Femur (tissue), 1 donor: ENCODE results near the gene EFCAB5.
"Not testable (repeated sequence)": the region's sequence is repeated elsewhere in the genome, so short reads cannot be mapped to it uniquely, and the experiment has no call there.

Source experiments
- DNase-seq: peaks from one replicate; pipeline ENCODE4 v3.0.0-alpha.2; 2017

The EFCAB5 gene

GRCh38 chr17:29936724-29937123 lies 4.7 kb upstream of the EFCAB5 start:
- no peak for DNase-seq

DNA sequence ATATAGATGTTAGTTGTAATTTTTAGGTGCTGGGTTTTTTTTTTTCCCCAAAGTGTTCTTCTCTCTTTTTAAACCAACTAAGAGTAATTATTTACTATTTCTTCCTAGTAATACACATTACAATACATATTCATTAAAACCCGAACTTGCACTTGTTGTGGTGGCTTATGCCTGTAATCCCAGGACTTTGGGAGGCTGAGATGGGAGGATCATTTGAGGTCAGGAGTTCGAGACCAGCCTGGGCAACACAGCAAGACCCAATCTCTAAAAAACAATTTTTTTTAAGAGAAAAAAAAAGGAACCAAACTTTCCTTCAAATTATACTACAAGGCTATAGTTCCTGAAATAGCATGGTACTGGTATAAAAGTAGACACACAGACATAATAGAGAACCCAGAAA lies 3.8 kb downstream of the EFCAB5 start:
- DNase-seq = no peak

GRCh38 chr17:29948448-29949215 lies 7.2 kb downstream of the EFCAB5 start:
- DNase-seq = no peak

DNA sequence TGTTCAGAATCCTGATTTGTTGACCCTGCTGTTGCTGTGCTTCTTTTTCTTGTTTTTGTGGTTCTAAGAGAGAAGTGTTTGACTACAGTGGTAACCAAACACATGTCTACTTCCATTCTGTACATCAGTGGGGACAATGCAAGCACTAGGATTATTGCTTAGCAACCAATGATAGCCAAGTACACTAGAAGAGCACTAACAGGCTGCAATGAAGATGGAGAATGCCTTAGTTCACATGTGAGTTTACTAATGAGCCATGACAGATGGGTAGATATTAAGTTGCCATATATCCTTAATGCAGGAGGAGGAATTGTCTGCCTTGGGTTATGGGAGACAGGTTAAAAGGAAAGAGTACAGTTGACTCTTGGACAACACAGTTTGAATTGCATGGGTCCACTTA lies 8.3 kb downstream of the EFCAB5 start:
- no peak for DNase-seq

- no peak for DNase-seq
These were observed 13.0 kb downstream of the EFCAB5 start for GRCh38 chr17:29954405-29954804.

GRCh38 chr17:29956225-29956624 lies 14.8 kb downstream of the EFCAB5 start:
- DNase-seq = no peak

- DNase-seq = not testable (repeated sequence)
These were observed 16.1 kb downstream of the EFCAB5 start for GRCh38 chr17:29957488-29957887.

DNA sequence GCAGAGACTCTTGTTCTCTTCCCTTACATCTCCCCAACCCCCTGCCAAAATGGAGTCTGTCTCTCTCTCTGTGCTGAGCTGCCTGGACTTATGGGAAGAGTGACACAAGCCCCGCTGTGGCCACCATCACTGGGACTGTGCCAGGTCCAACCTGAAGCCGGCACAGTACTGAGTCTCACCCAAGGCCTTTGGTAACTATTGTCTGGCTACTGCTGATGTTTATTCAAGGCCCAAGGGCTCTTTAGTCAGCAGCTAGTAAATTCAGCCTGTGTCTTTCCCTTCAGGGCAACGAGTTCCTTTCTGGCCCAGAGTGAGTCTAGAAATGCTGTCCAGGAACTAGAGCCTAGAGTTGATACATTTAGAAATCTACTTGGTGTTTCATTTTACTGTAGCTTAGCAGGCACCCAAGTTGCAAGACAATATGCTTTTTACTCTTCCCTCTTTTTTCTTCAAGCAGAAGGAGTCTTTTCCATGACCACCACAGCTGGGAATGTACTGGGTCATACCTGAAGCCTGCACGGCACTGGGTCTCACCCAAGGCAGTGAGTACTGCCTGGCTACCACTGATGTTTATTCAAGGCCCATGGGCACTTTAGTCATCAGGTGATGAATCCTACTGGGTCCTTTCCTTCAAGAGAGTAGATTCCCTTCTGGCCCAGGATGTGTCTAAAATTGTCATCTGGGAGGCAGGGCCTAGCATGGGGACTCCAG lies 17.7 kb downstream of the EFCAB5 start:
- DNase-seq = no peak

GRCh38 chr17:29959658-29960337 lies 18.4 kb downstream of the EFCAB5 start:
- no peak for DNase-seq

GRCh38 chr17:29962656-29963055 lies 21.2 kb downstream of the EFCAB5 start:
- no peak for DNase-seq

GRCh38 chr17:29968271-29968670 lies 26.8 kb downstream of the EFCAB5 start:
- DNase-seq = no peak

DNA sequence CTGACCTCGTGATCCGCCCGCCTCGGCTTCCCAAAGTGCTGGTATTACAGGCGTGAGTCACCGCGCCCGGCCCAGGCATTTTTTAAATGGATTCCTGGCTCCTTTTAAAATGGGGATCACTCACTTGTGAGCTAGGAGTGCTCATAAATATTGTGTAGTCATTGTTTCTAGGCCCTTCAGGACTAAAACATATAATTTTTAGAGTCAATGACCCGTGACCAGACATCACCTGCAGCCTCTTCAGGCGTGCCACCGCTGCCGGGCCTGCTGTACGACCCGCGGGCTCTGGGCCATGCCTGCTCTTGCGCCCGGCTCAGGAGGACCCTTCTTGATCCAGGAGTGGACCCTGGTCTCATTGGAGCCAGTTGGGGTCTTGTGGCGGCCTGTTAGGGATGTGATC lies 30.8 kb downstream of the EFCAB5 start:
- DNase-seq = no peak

DNA sequence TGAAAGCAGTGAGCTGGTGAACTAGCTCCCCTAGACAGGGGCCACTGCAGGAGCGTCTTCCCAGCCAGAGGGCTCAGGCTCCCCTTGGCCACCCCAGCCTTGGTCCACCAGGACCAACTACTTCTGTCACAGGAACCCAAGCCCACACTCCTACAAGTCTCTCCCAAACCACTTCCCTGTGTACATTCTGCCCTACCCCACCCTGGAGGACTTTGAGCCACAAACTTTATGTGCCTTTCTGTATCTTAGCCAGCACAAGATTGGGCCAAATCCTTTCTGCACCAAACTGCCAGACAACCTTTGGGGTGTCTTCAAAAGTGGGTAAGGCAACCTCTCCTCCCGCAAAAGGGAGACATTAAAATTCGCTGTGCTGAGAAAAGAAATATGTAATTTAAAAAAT lies 31.6 kb downstream of the EFCAB5 start:
- DNase-seq = no peak

GRCh38 chr17:29977836-29978235 lies 36.4 kb downstream of the EFCAB5 start:
- DNase-seq = no peak

DNA sequence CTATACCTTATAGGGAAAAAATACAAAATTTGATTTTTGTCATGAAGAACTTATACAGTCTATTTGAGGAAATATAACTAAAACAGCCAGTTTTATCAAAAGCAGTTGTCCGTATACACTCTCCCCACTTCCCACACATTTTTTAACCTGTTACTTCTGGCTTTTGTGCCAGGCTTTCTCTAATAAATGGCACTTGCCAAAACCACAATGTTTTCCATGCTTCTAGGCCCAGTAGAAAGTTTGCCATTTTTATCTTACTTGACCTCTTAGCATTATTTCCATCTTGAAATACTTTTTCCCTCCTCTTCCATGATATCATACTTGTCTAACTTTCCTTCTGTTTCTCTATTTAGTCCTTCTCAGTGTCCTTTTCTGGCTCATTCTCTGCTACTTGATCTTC lies 38.8 kb downstream of the EFCAB5 start:
- DNase-seq = no peak

DNA sequence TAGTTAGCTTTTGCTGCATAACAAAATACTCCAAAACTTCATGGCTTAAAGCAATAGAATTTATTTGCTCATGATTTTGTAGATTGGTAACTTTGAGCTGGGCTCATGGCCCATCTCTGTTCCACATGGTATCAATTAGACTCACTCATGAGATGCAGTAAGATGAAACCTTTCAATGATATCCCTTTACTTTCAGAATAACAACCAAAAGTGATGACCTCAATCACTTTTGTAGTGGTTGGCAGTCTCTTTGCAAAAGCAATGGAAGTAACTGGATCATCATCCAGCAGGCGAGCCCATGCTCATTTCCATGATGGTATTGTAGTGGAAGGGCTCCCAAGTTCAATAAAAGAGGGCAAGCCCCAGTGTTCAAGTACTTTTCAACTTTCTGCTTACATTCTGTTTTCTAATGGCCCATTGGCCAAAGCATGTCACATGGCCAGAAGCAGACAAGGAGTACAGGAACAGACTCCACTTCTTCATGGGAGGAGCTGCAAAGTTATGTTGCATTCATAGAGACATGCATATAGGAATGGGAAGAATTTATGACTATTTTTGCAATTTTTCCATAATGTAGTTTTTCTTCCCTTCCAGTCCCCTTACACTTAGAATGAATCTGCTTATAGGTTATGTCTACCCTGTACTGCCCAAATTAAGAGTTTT lies 41.7 kb downstream of the EFCAB5 start:
- DNase-seq = no peak

- no peak for DNase-seq
These were observed 55.0 kb downstream of the EFCAB5 start for GRCh38 chr17:29996458-29996857.

DNA sequence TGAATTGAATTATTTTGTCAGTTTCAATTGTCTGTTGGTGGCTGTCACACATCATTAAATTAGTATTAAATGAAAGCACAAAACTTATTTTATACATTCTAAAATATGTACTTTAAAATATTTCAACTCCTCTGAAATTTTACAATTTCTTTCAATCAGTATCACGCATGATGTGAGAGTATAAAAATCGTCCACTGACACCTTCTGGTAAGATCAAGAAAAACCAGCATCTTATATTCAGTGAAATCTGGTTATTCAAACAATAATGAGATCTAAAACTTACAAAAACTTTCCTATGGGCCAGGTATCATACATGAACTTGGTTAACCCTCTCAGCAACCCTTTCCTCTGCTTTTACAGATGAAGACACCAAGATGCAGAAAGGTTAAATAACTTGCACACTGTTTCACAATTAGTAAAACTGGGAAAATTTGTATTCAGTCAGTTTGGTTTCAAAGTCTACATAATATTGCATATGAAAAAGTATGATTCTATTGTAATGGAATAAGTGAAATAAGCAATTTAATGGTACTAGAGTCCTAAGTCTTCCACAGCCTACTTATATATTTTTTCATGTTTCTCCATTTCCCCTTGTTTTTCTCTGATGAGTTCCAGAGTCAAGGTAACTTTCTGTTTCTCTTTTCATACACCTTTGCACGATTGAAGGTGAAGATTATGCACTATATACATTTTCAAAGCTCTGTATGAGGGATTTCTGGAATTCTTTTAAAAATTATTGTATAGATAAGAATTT lies 58.7 kb downstream of the EFCAB5 start:
- DNase-seq = no peak

DNA sequence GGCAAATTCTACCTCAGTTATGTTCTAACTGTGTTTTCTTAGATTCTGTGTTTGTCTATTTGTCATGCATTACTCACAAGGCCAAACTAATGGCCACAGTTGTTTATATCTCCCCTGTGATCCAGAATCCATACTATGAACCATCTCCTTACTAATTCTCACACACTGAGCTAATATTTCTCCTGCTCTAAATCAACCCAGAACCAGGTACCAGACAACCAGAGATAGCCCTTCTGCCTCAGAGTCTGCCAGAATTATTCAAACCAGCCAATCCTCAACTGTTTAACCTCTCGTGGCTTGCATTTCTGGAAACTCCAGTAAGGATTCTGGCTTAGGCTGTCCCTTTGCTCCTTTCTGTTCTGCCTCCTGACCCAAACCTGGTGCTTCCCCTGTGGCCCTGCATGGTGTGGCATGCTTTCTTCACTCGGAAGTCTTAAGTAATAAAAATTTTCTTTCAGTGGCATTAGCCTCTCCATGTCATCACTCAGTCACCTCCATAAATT lies 59.4 kb downstream of the EFCAB5 start:
- DNase-seq = no peak

DNA sequence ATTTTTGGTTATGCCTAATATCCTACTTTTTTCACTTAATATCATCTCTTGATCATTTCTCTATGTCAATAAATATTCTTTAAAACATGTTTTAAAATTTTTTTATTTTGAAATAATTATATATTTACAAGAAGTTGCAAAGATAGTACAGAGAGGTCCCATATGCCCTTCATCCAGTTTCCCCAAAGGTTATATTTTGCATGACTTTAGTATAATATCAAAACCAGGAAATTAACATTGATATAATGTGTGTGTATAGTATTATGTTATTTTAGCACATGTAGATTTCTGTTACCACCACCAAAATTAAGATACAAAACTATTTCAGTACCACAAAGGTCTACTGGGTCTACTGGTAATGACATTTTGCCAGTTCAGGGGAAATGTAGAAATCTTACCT lies 60.7 kb downstream of the EFCAB5 start:
- DNase-seq = no peak

DNA sequence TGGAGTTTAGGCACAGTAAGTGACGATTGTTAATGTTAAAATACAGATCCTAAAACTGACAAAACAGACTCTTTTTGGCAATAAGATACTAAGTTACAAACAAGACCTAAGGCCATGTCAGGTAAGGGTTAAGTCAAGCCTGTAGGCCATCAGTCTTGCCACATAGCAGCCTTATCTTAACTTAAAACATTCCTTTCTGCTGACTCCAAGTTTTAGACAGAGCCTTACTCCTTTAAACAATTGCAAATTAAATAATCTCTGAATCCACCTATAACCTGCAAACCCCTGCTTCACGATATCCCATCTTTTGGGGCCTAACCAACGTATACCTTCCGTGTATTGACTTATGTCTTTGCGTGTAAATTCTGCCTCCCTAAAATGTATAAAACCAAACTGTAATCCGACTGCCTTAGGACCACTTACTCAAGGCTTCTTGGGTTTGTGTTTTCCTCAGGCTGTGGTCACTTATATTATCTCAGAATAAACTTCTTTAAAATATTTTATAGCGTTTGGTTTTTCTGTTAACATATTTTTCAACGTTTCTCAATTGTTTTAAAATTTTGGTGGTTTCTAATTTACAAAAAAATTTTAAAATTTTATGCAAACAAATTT lies 64.4 kb downstream of the EFCAB5 start:
- DNase-seq = no peak

GRCh38 chr17:30011934-30012333 lies 70.5 kb downstream of the EFCAB5 start:
- not testable (repeated sequence) for DNase-seq
